WTC11 (cell line): ENCODE data around the gene MAZ. TPM values are rescaled to one million over a fixed set of nuclear protein-coding genes. Genes with fewer than 3 reads are reported as not detected.

Experiments
- ATAC-seq: fragments of 200-7000 bp; cut with Tn5 transposase; 2 replicates; pipeline ENCODE4 v1.10.0; 2021; ENCODE audit warnings: mild to moderate bottlenecking, moderate library complexity
- CTCF ChIA-PET: fragments of 300-600 bp; sonication (Branson Sonifier 250); formaldehyde crosslinking; loops from one replicate; lab custom pipeline; 2021; ENCODE audit warnings: antibody characterized with exemption; lab: Charles Lee
- POLR2A ChIA-PET: fragments of 350-600 bp; sonication (Branson Sonifier 250); formaldehyde crosslinking; loops from one replicate; lab custom pipeline; 2021; ENCODE audit warnings: antibody characterized with exemption; lab: Charles Lee
- DNase-seq: peaks from one replicate; pipeline ENCODE4 v3.0.0; 2021; ENCODE audit warnings: low spot score
- H3K27ac Mint-ChIP-seq: 2 replicates; pipeline ENCODE4 v1.8.0; 2021; ENCODE audit warnings: mixed read lengths
- H3K27me3 Mint-ChIP-seq: 2 replicates; pipeline ENCODE4 v1.8.0; 2021; ENCODE audit warnings: low read depth, mild to moderate bottlenecking, moderate library complexity, mixed read lengths
- H3K36me3 Mint-ChIP-seq: 2 replicates; pipeline ENCODE4 v1.8.0; 2021; ENCODE audit warnings: mixed read lengths
- H3K4me1 Mint-ChIP-seq: 2 replicates; pipeline ENCODE4 v1.8.0; 2022; ENCODE audit warnings: mixed read lengths
- H3K4me3 Mint-ChIP-seq: 2 replicates; pipeline ENCODE4 v1.8.0; 2021; ENCODE audit warnings: mild to moderate bottlenecking, moderate library complexity, mixed read lengths
- H3K9me3 Mint-ChIP-seq: 2 replicates; pipeline ENCODE4 v1.8.0; 2021; ENCODE audit warnings: mixed read lengths
- ATF1 ChIP-seq: sonication (generic); formaldehyde crosslinking; IDR thresholded peaks from 2 replicates; pipeline ENCODE4 v1.8.1; 2023; ENCODE audit warnings: mild to moderate bottlenecking, moderate library complexity, missing genetic modification reagents
- E2F1 ChIP-seq: sonication (generic); formaldehyde crosslinking; IDR thresholded peaks from 2 replicates; pipeline ENCODE4 v1.8.0; 2022; ENCODE audit warnings: mild to moderate bottlenecking, missing genetic modification reagents
- E2F4 ChIP-seq: sonication (generic); formaldehyde crosslinking; IDR thresholded peaks from 2 replicates; pipeline ENCODE4 v1.8.1; 2022; ENCODE audit warnings: low read depth, mild to moderate bottlenecking, moderate library complexity, missing genetic modification reagents, borderline replicate concordance
- E2F5 ChIP-seq: sonication (generic); formaldehyde crosslinking; IDR thresholded peaks from 2 replicates; pipeline ENCODE4 v1.8.1; 2022; ENCODE audit warnings: mild to moderate bottlenecking, moderate library complexity, missing genetic modification reagents
- FOXJ3 ChIP-seq: sonication (generic); formaldehyde crosslinking; IDR thresholded peaks from 2 replicates; pipeline ENCODE4 v1.9.0; 2021; ENCODE audit warnings: missing genetic modification reagents, mild to moderate bottlenecking, borderline replicate concordance
- FOXP1 ChIP-seq: sonication (generic); formaldehyde crosslinking; IDR thresholded peaks from 2 replicates; pipeline ENCODE4 v1.8.0; 2022; ENCODE audit warnings: missing genetic modification reagents, mild to moderate bottlenecking, moderate library complexity, borderline replicate concordance
- JAZF1 ChIP-seq: fragments of 250-450 bp; sonication (Bioruptor Pico); IDR thresholded peaks from 2 replicates; pipeline ENCODE4 v1.9.0; 2021; ENCODE audit warnings: moderate library complexity, mild to moderate bottlenecking, inconsistent platforms
- NFE2L1 ChIP-seq: sonication (generic); formaldehyde crosslinking; IDR thresholded peaks from 2 replicates; pipeline ENCODE4 v1.8.1; 2023; ENCODE audit warnings: missing genetic modification reagents
- NR1H2 ChIP-seq: sonication (generic); formaldehyde crosslinking; IDR thresholded peaks from 2 replicates; pipeline ENCODE4 v1.9.0; 2021; ENCODE audit warnings: mild to moderate bottlenecking, moderate library complexity, missing genetic modification reagents
- NR3C1 ChIP-seq: sonication (generic); formaldehyde crosslinking; conservative IDR thresholded peaks from 2 replicates; pipeline ENCODE4 v1.8.1; 2023; ENCODE audit warnings: low read depth, mild to moderate bottlenecking, missing genetic modification reagents
- OVOL2 ChIP-seq: fragments of 250-450 bp; sonication (Bioruptor Pico); IDR thresholded peaks from 2 replicates; pipeline ENCODE4 v1.9.0; 2021; ENCODE audit warnings: mild to moderate bottlenecking, borderline replicate concordance
- PRDM15 ChIP-seq: sonication (generic); formaldehyde crosslinking; IDR thresholded peaks from 2 replicates; pipeline ENCODE4 v1.8.0; 2022; ENCODE audit warnings: missing genetic modification reagents
- RORB ChIP-seq: fragments of 250-450 bp; sonication (Bioruptor Pico); IDR thresholded peaks from 2 replicates; pipeline ENCODE4 v1.9.0; 2021; ENCODE audit warnings: mild to moderate bottlenecking
- SMAD4 ChIP-seq: sonication (generic); formaldehyde crosslinking; IDR thresholded peaks from 2 replicates; pipeline ENCODE4 v1.8.0; 2022; ENCODE audit warnings: mild to moderate bottlenecking, missing genetic modification reagents
- STAT6 ChIP-seq: sonication (generic); formaldehyde crosslinking; conservative IDR thresholded peaks from 2 replicates; pipeline ENCODE4 v1.8.1; 2023; ENCODE audit warnings: mild to moderate bottlenecking, low read depth, missing genetic modification reagents, moderate library complexity
- TEAD1 ChIP-seq: sonication (generic); formaldehyde crosslinking; IDR thresholded peaks from 2 replicates; pipeline ENCODE4 v1.8.0; 2022; ENCODE audit warnings: mild to moderate bottlenecking, missing genetic modification reagents
- TP53 ChIP-seq: sonication (generic); formaldehyde crosslinking; IDR thresholded peaks from 2 replicates; pipeline ENCODE4 v1.8.1; 2023; ENCODE audit warnings: mild to moderate bottlenecking, missing genetic modification reagents
- ZNF512 ChIP-seq: sonication (generic); formaldehyde crosslinking; IDR thresholded peaks from 2 replicates; pipeline ENCODE4 v1.8.1; 2022; ENCODE audit warnings: missing genetic modification reagents, borderline replicate concordance
- ZNF671 ChIP-seq: fragments of 250-450 bp; sonication (Bioruptor Pico); IDR thresholded peaks from 2 replicates; pipeline ENCODE4 v1.8.0; 2021; ENCODE audit warnings: mild to moderate bottlenecking
- total RNA-seq: library from RNA; stranded (reverse); gene quantifications from 3 replicates; pipeline ENCODE4 v1.2.3, GENCODE V29; 2021

MAZ gene
- total RNA-seq, 1 experiment from 2014 or later = 405 TPM

GRCh38 chr16:29769507-29769906 is 36.8 kb upstream of the MAZ start:
- Mint-ChIP-seq H3K4me3 (no peak overlapping the region), H3K27me3 (peaks cover 2% of the 10 kb centered on the region; the same call in 1 of the 2 replicates), H3K27ac (no peak overlapping the region), H3K4me1 (peaks cover 6% of the 10 kb centered on the region), H3K9me3 (no peaks in the 10 kb centered on the region), H3K36me3 (no peaks in the 10 kb centered on the region)
- ATAC-seq (no peak), DNase-seq (no peak)
- TF ChIP-seq NR3C1 (CRISPR knock-in tag) = no peak
- TF ChIP-seq TEAD1 (CRISPR knock-in tag) = no peak
- TF ChIP-seq SMAD4 = no peak
- no peak for TF ChIP-seq STAT6
- TF ChIP-seq ZNF671 (CRISPR knock-in tag) = no peak
- no peak for TF ChIP-seq FOXJ3
- TF ChIP-seq OVOL2 = no peak
- TF ChIP-seq NFE2L1 (CRISPR knock-in tag) = no peak
- no peak for TF ChIP-seq ATF1
- TF ChIP-seq NR1H2 (CRISPR knock-in tag) = no peak
- TF ChIP-seq TP53 (CRISPR knock-in tag) = no peak
- TF ChIP-seq E2F4 (CRISPR knock-in tag) = no peak
- CTCF ChIA-PET = interaction anchor here (1.8 kb wide), 1 partner anchor 15 kb away, joined by 10 read pairs; no protein-coding TSS in a partner anchor
- POLR2A ChIA-PET = no interaction called here

- ChIA-PET CTCF (interaction anchor here (1.3 to 1.8 kb wide), 2 partner anchors 15 to 78 kb away, joined by 4 to 10 read pairs; no protein-coding TSS in a partner anchor), POLR2A (no interaction called here)
- TF ChIP-seq JAZF1 (CRISPR knock-in tag) (no peak), ZNF512 (CRISPR knock-in tag) (no peak), FOXP1 (CRISPR knock-in tag) (no peak), E2F1 (no peak), PRDM15 (CRISPR knock-in tag) (no peak), E2F5 (CRISPR knock-in tag) (no peak), RORB (CRISPR knock-in tag) (no peak)
- H3K9me3 Mint-ChIP-seq = no peaks in the 10 kb centered on the region
- no peak overlapping the region; the same call in 1 of the 2 replicates for H3K27ac Mint-ChIP-seq
- H3K36me3 Mint-ChIP-seq = no peaks in the 10 kb centered on the region
- no peak overlapping the region for H3K4me3 Mint-ChIP-seq
- DNase-seq = no peak
- peaks cover 6% of the 10 kb centered on the region for H3K4me1 Mint-ChIP-seq
- no peaks in the 10 kb centered on the region; the same call in 1 of the 2 replicates for H3K27me3 Mint-ChIP-seq
- no peak for ATAC-seq
Measured at GRCh38 chr16:29770250-29770929, 35.9 kb upstream of the MAZ start.
